IMR-90 (cell line): ENCODE measurements around the gene RASD2. TPM values are rescaled to one million over a fixed set of nuclear protein-coding genes. Genes with fewer than 3 reads are reported as not detected.

Source experiments
- ATAC-seq: fragments of 200-7000 bp; cut with Tn5 transposase; 2 replicates; pipeline ENCODE4 v1.9.1; 2020; ENCODE audit warnings: low read depth, mild to moderate bottlenecking, moderate library complexity
- BruUV-seq: library from RNA; stranded (reverse); fragments of 400-500 nt; replicated peaks from 2 replicates; lab custom pipeline; 2021; lab: Mats Ljungman, UMichigan
- CTCF ChIA-PET: fragments of 300-600 bp; formaldehyde crosslinking; extraction: SDS; loops from one replicate; lab custom pipeline; 2021; ENCODE audit warnings: antibody characterized with exemption; lab: Yijun Ruan, JAX
- POLR2A ChIA-PET: fragments of 300-600 bp; sonication (Branson Sonifier 250); formaldehyde crosslinking; loops from one replicate; lab custom pipeline; 2022; ENCODE audit warnings: antibody characterized with exemption; ENCODE audit not compliant: unreplicated experiment; lab: Charles Lee
- DNase-seq: peaks from one replicate; pipeline ENCODE4 v3.0.0; 2013
- H2AFZ ChIP-seq: replicated peaks from 2 replicates; pipeline ENCODE3; 2013; ENCODE audit warnings: low read length, mild to moderate bottlenecking; ENCODE audit not compliant: poor library complexity
- H2AK5ac ChIP-seq: 2 replicates; pipeline ENCODE4 v1.6.1; 2013; ENCODE audit warnings: low read depth, low read length, inconsistent platforms
- H2AK9ac ChIP-seq: replicated peaks from 2 replicates; pipeline ENCODE3; 2013; ENCODE audit warnings: mild to moderate bottlenecking, low read depth, low read length, moderate library complexity; ENCODE audit not compliant: poor library complexity
- H2BK120ac ChIP-seq: 2 replicates; pipeline ENCODE4 v1.6.1; 2013; ENCODE audit warnings: low read depth, low read length, inconsistent platforms
- H2BK15ac ChIP-seq: 3 replicates; pipeline ENCODE4 v1.6.1; 2013; ENCODE audit warnings: low read depth, low read length, inconsistent platforms
- H2BK20ac ChIP-seq: 2 replicates; pipeline ENCODE4 v1.6.1; 2013; ENCODE audit warnings: low read depth, mild to moderate bottlenecking, inconsistent platforms, low read length, moderate library complexity
- H2BK5ac ChIP-seq: 2 replicates; pipeline ENCODE4 v1.6.1; 2013; ENCODE audit warnings: mild to moderate bottlenecking, low read depth, low read length, inconsistent platforms; ENCODE audit not compliant: poor library complexity, severe bottlenecking
- H3K14ac ChIP-seq: replicated peaks from 2 replicates; pipeline ENCODE4 v1.6.1; 2013; ENCODE audit warnings: low read depth, low read length, inconsistent platforms
- H3K18ac ChIP-seq: 2 replicates; pipeline ENCODE4 v1.6.1; 2013; ENCODE audit warnings: low read depth, low read length, control low read depth
- H3K23ac ChIP-seq: 2 replicates; pipeline ENCODE4 v1.6.1; 2013; ENCODE audit warnings: low read depth, low read length, inconsistent platforms
- H3K27ac ChIP-seq: 2 replicates; pipeline ENCODE4 v1.5.1; 2013; ENCODE audit warnings: mild to moderate bottlenecking, control low read depth, low read length; ENCODE audit not compliant: insufficient read depth
- H3K27me3 ChIP-seq: 2 replicates; pipeline ENCODE4 v1.6.1; 2013; ENCODE audit warnings: low read length; ENCODE audit not compliant: control insufficient read depth, insufficient read depth
- H3K36me3 ChIP-seq: 2 replicates; pipeline ENCODE4 v1.6.1; 2013; ENCODE audit warnings: low read length, mixed read lengths; ENCODE audit not compliant: control insufficient read depth, insufficient read depth
- H3K4ac ChIP-seq: 2 replicates; pipeline ENCODE4 v1.6.1; 2013; ENCODE audit warnings: low read depth, low read length, inconsistent platforms
- H3K4me1 ChIP-seq: 2 replicates; pipeline ENCODE4 v1.6.1; 2013; ENCODE audit warnings: low read length, mixed read lengths; ENCODE audit not compliant: control insufficient read depth, insufficient read depth
- H3K4me2 ChIP-seq: 2 replicates; pipeline ENCODE4 v1.6.1; 2013; ENCODE audit warnings: low read depth, mild to moderate bottlenecking, control low read depth, low read length, moderate library complexity
- H3K4me3 ChIP-seq: 2 replicates; pipeline ENCODE4 v1.5.1; 2013; ENCODE audit warnings: low read depth, mild to moderate bottlenecking, control low read depth, low read length, moderate library complexity; ENCODE audit not compliant: insufficient read depth
- H3K56ac ChIP-seq: 2 replicates; pipeline ENCODE4 v1.6.1; 2013; ENCODE audit warnings: low read length, inconsistent platforms; ENCODE audit not compliant: insufficient read depth; ENCODE audit errors: extremely low read depth
- H3K79me1 ChIP-seq, 2 experiments: 2 replicates each; pipeline ENCODE4 v1.6.1; 2013; ENCODE audit warnings: low read length in 2 of 2, inconsistent platforms in 1 of 2, low read depth in 1 of 2
- H3K9ac ChIP-seq: 2 replicates; pipeline ENCODE4 v1.6.1; 2013; ENCODE audit warnings: low read depth, low read length, control low read depth
- H3K9me1 ChIP-seq: 2 replicates; pipeline ENCODE4 v1.6.1; 2013; ENCODE audit warnings: low read length, inconsistent platforms; ENCODE audit not compliant: insufficient read depth
- H3K9me3 ChIP-seq: 2 replicates; pipeline ENCODE4 v1.6.1; 2013; ENCODE audit warnings: low read length; ENCODE audit not compliant: control insufficient read depth, insufficient read depth
- H4K20me1 ChIP-seq: 2 replicates; pipeline ENCODE4 v1.6.1; 2013; ENCODE audit warnings: low read length, inconsistent platforms; ENCODE audit not compliant: insufficient read depth
- H4K5ac ChIP-seq: 2 replicates; pipeline ENCODE4 v1.6.1; 2013; ENCODE audit warnings: mild to moderate bottlenecking, low read depth, low read length, control low read depth
- H4K8ac ChIP-seq, 2 experiments: 2 replicates each; pipeline ENCODE4 v1.6.1; 2013; ENCODE audit warnings: low read depth in 2 of 2, low read length in 2 of 2, control low read depth in 1 of 2, inconsistent platforms in 1 of 2
- H4K91ac ChIP-seq: 2 replicates; pipeline ENCODE4 v1.6.1; 2013; ENCODE audit warnings: low read depth, low read length, inconsistent platforms; ENCODE audit not compliant: insufficient read depth
- CEBPB ChIP-seq: IDR thresholded peaks from 2 replicates; pipeline ENCODE4 v1.6.1; 2012; ENCODE audit warnings: low read depth, low read length, improper control_type of control experiment
- MAZ ChIP-seq: IDR thresholded peaks from 2 replicates; pipeline ENCODE4 v1.6.1; 2012; ENCODE audit warnings: low read depth, mild to moderate bottlenecking, low read length, improper control_type of control experiment, moderate library complexity, borderline replicate concordance
- WGBS, 2 experiments: methylation state at CpG; one replicate each; pipeline versions ENCODE4 v1.1.5 to v1.1.7; 2013; ENCODE audit warnings: missing lambda C conversion rate in 2 of 2; ENCODE audit not compliant: insufficient read length in 1 of 2; ENCODE audit errors: extremely low coverage in 2 of 2; 5-methylcytosine and 5-hydroxymethylcytosine counted together
- dilution Hi-C: fragments of 300-500 bp; cut with HindIII; formaldehyde crosslinking; loops from one replicate; pipeline ENCODE4 v1.14.3; 2018; ENCODE audit warnings: low sequenced_read_pairs; ENCODE audit not compliant: unreplicated experiment
- in situ Hi-C: fragments of 300-500 bp; cut with MboI; formaldehyde crosslinking; loops from 3 replicates; pipeline ENCODE4 v1.14.3; 2019; ENCODE audit warnings: low sequenced_read_pairs, inconsistent platforms, mixed read lengths
- intact Hi-C: fragments of 100-400 bp; cut with micrococcal nuclease; formaldehyde crosslinking; loops from 2 replicates; pipeline ENCODE4 v1.10.0; 2022
- polyA plus RNA-seq, 3 experiments: library from polyadenylated mRNA; depleted of rRNA; stranded (reverse); fragments of >200 nt; gene quantifications; 2 replicates each; pipeline ENCODE4 v1.2.3, GENCODE V29; 2012; ENCODE audit warnings: low replicate concordance in 1 of 3
- total RNA-seq: library from RNA; depleted of rRNA; stranded (reverse); fragments of >200 nt; gene quantifications from 2 replicates; pipeline ENCODE4 v1.2.3, GENCODE V29; 2012

The RASD2 gene
- total and polyA plus RNA-seq, 2 of the 4 experiments (the other 2 are of a cell fraction), result under 0.01 to 0.32 TPM

DNA sequence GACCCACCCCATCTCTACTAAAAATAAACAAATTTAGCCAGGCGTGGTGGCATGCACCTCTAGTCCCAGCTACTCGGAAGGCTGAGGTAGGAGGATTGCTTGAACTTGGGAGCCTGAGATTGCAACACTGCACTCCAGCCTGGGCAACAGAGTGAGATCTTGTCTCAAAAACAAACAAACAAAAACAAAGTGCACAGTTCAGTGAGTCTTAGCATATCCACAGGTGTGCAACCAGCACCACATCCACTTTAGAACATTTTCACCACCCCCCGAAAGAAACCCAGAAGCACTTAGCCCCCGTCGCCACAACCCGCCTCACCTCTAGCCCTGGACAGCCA is 49.1 kb downstream of the RASD2 start:
- Histone ChIP-seq H3K9me1 (peaks cover 3% of the 10 kb centered on the region; the same call in 1 of the 2 replicates), H2BK5ac (peak overlapping the region; percentile 10), H2AK9ac (no peak overlapping the region), H3K18ac (no peak overlapping the region), H4K8ac (peak overlapping the region in 1 of 2 experiments; percentile 25; a peak in 1 of 4 replicates), H3K4me3 (no peak overlapping the region), H2BK15ac (no peak overlapping the region), H3K4ac (no peak overlapping the region), H3K36me3 (no peaks in the 10 kb centered on the region), H2BK120ac (no peak overlapping the region; the same call in 1 of the 2 replicates), H3K27ac (no peak overlapping the region), H3K4me2 (no peak overlapping the region), H3K79me1 (no peaks in the 10 kb centered on the region), H4K91ac (no peak overlapping the region), H2BK20ac (no peak overlapping the region), H3K9ac (no peak overlapping the region), H3K14ac (no peak overlapping the region), H2AK5ac (no peak overlapping the region; the same call in 1 of the 2 replicates), H3K27me3 (peaks cover 6% of the 10 kb centered on the region; the same call in 1 of the 2 replicates), H3K56ac (no peak overlapping the region), H3K4me1 (peaks cover 13% of the 10 kb centered on the region; the same call in 1 of the 2 replicates), H4K20me1 (no peaks in the 10 kb centered on the region; the same call in 1 of the 2 replicates), H2AFZ (no peak overlapping the region), H3K23ac (no peak overlapping the region), H3K9me3 (peaks cover 3% of the 10 kb centered on the region; the same call in 1 of the 2 replicates), H4K5ac (no peak overlapping the region)
- TF ChIP-seq MAZ, result no peak
- peak; percentile 53 for TF ChIP-seq CEBPB
- WGBS, 2 experiments, result 90% methylated on average over 2 of the region's 6 CpGs; no CpG with 5 or more reads in 1 of the 2 experiments
- CTCF ChIA-PET, result interaction anchor here (1.5 kb wide), 1 partner anchor 159 kb away, joined by 5 read pairs; no protein-coding TSS in a partner anchor
- DNase-seq, result no peak
- intact Hi-C loops (no loop called here), dilution Hi-C loops (no loop called here), in situ Hi-C loops (loop anchor here (5.0 kb wide), 1 partner anchor 237 kb away; no protein-coding TSS in a partner anchor)
- BruUV-seq, result no TSS peak
- POLR2A ChIA-PET, result no interaction called here
- ATAC-seq, result no peak
